A549 (cell line): Measurements from ENCODE around the gene GAMT.

ENCODE experiments used
- CEBPB ChIP-seq, 2 experiments: fragments of >200 bp in 1 of 2; sonication (Bioruptor Twin) in 1 of 2; formaldehyde crosslinking in 1 of 2; IDR thresholded peaks; 2 replicates each; pipeline ENCODE4 v1.6.1; 2012 to 2016
- CTCF ChIP-seq: fragments of >200 bp; sonication (Bioruptor Twin); formaldehyde crosslinking; IDR thresholded peaks from 3 replicates; pipeline ENCODE4 v1.5.1; 2016
- E2F6 ChIP-seq: IDR thresholded peaks from 2 replicates; pipeline ENCODE4 v1.6.1; 2012; ENCODE audit warnings: low read depth, borderline replicate concordance
- ELK1 ChIP-seq: fragments of 150-350 bp; IDR thresholded peaks from 2 replicates; pipeline ENCODE4 v1.6.1; 2014; ENCODE audit warnings: low read depth, mild to moderate bottlenecking, low read length
- EP300 ChIP-seq, 2 experiments: fragments of >200 bp; sonication (Bioruptor Twin); formaldehyde crosslinking; IDR thresholded peaks; 2 replicates in 1 of 2; 3 replicates in 1 of 2; pipeline ENCODE4 v1.6.1; 2016 to 2017
- JUN ChIP-seq, 2 experiments: fragments of >200 bp; sonication (Bioruptor Twin); formaldehyde crosslinking; IDR thresholded peaks; 2 replicates in 1 of 2; 3 replicates in 1 of 2; pipeline ENCODE4 v1.6.1; 2016 to 2017
- MAX ChIP-seq: IDR thresholded peaks from 2 replicates; pipeline ENCODE4 v1.6.1; 2012
- POLR2A ChIP-seq: IDR thresholded peaks from 2 replicates; pipeline ENCODE4 v1.6.1; 2012; ENCODE audit warnings: mild to moderate bottlenecking, low read length
- POLR2AphosphoS2 ChIP-seq: conservative IDR thresholded peaks from 2 replicates; pipeline ENCODE4 v1.6.1; 2012; ENCODE audit warnings: low read length, improper control_type of control experiment, inconsistent platforms
- RAD21 ChIP-seq, 2 experiments: fragments of >200 bp in 1 of 2; sonication (Bioruptor Twin) in 1 of 2; formaldehyde crosslinking in 1 of 2; IDR thresholded peaks in 1 of 2; conservative IDR thresholded peaks in 1 of 2; 2 replicates in 1 of 2; 3 replicates in 1 of 2; pipeline ENCODE4 v1.6.1; 2012 to 2018; ENCODE audit warnings: inconsistent platforms in 1 of 2
- RARB ChIP-seq: fragments of 250-450 bp; sonication (Bioruptor Pico); IDR thresholded peaks from 2 replicates; pipeline ENCODE4 v1.8.0; 2021; ENCODE audit warnings: mild to moderate bottlenecking, moderate library complexity
- RCOR1 ChIP-seq: fragments of 150-350 bp; IDR thresholded peaks from 2 replicates; pipeline ENCODE4 v1.6.1; 2014; ENCODE audit warnings: antibody characterized with exemption, low read length, low read depth
- USF2 ChIP-seq: fragments of 450-650 bp; IDR thresholded peaks from 2 replicates; pipeline ENCODE4 v1.6.1; 2014; ENCODE audit warnings: antibody characterized with exemption
- ZFP36 ChIP-seq: fragments of 450-650 bp; IDR thresholded peaks from 2 replicates; pipeline ENCODE4 v1.6.1; 2014; ENCODE audit warnings: borderline replicate concordance; ENCODE audit not compliant: partially characterized antibody

- no peak for TF ChIP-seq CTCF
- TF ChIP-seq ELK1: no peak
- no peak for TF ChIP-seq ZFP36
- no peak for TF ChIP-seq RAD21 (conservative IDR thresholded peaks at IDR 0.05 in 1 of 2, IDR thresholded peaks at IDR 0.05 in 1 of 2)
- no peak for TF ChIP-seq POLR2A
- TF ChIP-seq POLR2AphosphoS2: no peak
- TF ChIP-seq MAX: no peak
- TF ChIP-seq RARB: no peak
- TF ChIP-seq RCOR1: no peak
- no peak for TF ChIP-seq JUN (IDR thresholded peaks at IDR 0.05)
- TF ChIP-seq CEBPB (IDR thresholded peaks at IDR 0.05): no peak
- no peak for TF ChIP-seq E2F6
- TF ChIP-seq USF2: no peak
- no peak for TF ChIP-seq EP300 (IDR thresholded peaks at IDR 0.05)
These were observed 11.9 kb upstream of the GAMT start for GRCh38 chr19:1412995-1413800.
